Measurements from ENCODE around the gene PFDN2.

The PFDN2 gene

GRCh38 chr1:161139766-161140165, 21.9 kb upstream of the PFDN2 start:
- H3K27ac ChIP-seq (ENCODE audit: insufficient read depth, low read length, poor library complexity, severe bottlenecking): no peak overlapping the region
- H3K27me3 ChIP-seq (replicated peaks; ENCODE audit: control insufficient read depth, insufficient read depth, low read length, poor library complexity, severe bottlenecking): no peaks in the 10 kb centered on the region
- peak in 1 of 3 donors; percentile 21 for DNase-seq
- no peaks in the 10 kb centered on the region for H3K9me3 ChIP-seq (ENCODE audit: control insufficient read depth, low read length)
- no peaks in the 10 kb centered on the region for H3K4me1 ChIP-seq (ENCODE audit: control insufficient read depth, insufficient read depth, low read length, poor library complexity, severe bottlenecking)
- no peaks in the 10 kb centered on the region for H3K36me3 ChIP-seq (ENCODE audit: control insufficient read depth, insufficient read depth, low read length)
- no peak overlapping the region for H3K4me3 ChIP-seq (ENCODE audit: insufficient read depth, low read depth, low read length, poor library complexity, severe bottlenecking)

GRCh38 chr1:161138431-161138830, 20.6 kb upstream of the PFDN2 start:
- no peaks in the 10 kb centered on the region for H3K9me3 ChIP-seq (ENCODE audit: control insufficient read depth, low read length)
- no peaks in the 10 kb centered on the region for H3K36me3 ChIP-seq (ENCODE audit: control insufficient read depth, insufficient read depth, low read length)
- peaks cover 6% of the 10 kb centered on the region for H3K4me1 ChIP-seq (ENCODE audit: control insufficient read depth, insufficient read depth, low read length, poor library complexity, severe bottlenecking)
- no peaks in the 10 kb centered on the region for H3K27me3 ChIP-seq (replicated peaks; ENCODE audit: control insufficient read depth, insufficient read depth, low read length, poor library complexity, severe bottlenecking)
- H3K4me3 ChIP-seq (ENCODE audit: insufficient read depth, low read depth, low read length, poor library complexity, severe bottlenecking): no peak overlapping the region
- no peak for DNase-seq
- H3K27ac ChIP-seq (ENCODE audit: insufficient read depth, low read length, poor library complexity, severe bottlenecking): no peak overlapping the region

DNA sequence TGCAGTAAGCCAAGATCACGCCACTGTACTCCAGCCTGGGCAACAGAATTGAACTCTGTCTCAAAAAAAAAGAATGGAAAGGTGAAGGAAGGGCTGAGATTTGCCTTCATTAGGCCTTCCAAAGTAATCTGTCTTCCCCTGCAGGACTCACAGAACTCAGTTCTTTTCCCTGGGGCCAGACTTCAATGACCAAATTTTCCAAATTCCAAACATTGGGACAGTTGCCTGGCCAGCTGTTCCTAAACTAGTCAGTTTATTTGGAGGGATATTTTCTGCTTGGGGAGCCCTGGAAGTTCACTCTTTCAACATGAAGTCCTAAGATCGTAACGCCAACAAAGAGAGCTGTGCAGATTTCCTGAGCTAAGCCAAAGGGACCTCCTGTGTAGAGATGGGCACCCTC, 20.0 kb upstream of the PFDN2 start:
- H3K27ac ChIP-seq (ENCODE audit: insufficient read depth, low read length, poor library complexity, severe bottlenecking): no peak overlapping the region
- no peaks in the 10 kb centered on the region for H3K27me3 ChIP-seq (replicated peaks; ENCODE audit: control insufficient read depth, insufficient read depth, low read length, poor library complexity, severe bottlenecking)
- H3K4me1 ChIP-seq (ENCODE audit: control insufficient read depth, insufficient read depth, low read length, poor library complexity, severe bottlenecking): peaks cover 8% of the 10 kb centered on the region
- DNase-seq: no peak
- H3K4me3 ChIP-seq (ENCODE audit: insufficient read depth, low read depth, low read length, poor library complexity, severe bottlenecking): no peak overlapping the region
- no peaks in the 10 kb centered on the region for H3K36me3 ChIP-seq (ENCODE audit: control insufficient read depth, insufficient read depth, low read length)
- H3K9me3 ChIP-seq (ENCODE audit: control insufficient read depth, low read length): no peaks in the 10 kb centered on the region

DNA sequence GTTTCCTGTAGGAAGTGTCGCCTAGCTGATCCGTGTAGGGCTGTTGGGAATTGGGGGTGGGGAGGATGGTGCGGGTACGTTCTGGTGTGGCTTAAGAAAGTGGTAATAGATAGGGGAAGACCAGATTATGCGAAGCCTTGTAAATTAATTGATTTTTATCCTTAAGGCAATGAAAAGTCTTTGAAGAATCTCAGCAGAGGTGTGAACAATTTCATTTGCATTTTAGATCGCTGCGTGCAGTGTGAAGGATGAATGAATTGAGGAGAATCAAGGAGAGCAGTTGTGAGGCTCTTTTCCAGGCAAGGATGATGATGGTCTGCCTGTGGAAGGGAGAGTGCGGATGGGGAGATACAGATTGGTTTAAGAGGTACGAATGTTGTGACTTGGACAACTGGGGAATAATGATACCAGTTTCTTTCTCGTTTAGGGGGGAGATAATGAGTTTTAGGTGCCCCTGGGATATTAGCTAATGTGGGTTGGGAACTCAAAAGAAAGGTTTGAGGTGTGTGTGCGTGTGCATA, 15.4 kb upstream of the PFDN2 start:
- no peak for DNase-seq
- Histone ChIP-seq H3K27me3 (replicated peaks; ENCODE audit: control insufficient read depth, insufficient read depth, low read length, poor library complexity, severe bottlenecking) (no peaks in the 10 kb centered on the region), H3K36me3 (ENCODE audit: control insufficient read depth, insufficient read depth, low read length) (no peaks in the 10 kb centered on the region), H3K27ac (ENCODE audit: insufficient read depth, low read length, poor library complexity, severe bottlenecking) (peak overlapping the region; percentile 81), H3K4me1 (ENCODE audit: control insufficient read depth, insufficient read depth, low read length, poor library complexity, severe bottlenecking) (peaks cover 18% of the 10 kb centered on the region), H3K4me3 (ENCODE audit: insufficient read depth, low read depth, low read length, poor library complexity, severe bottlenecking) (peak overlapping the region; percentile 73), H3K9me3 (ENCODE audit: control insufficient read depth, low read length) (no peaks in the 10 kb centered on the region)

DNA sequence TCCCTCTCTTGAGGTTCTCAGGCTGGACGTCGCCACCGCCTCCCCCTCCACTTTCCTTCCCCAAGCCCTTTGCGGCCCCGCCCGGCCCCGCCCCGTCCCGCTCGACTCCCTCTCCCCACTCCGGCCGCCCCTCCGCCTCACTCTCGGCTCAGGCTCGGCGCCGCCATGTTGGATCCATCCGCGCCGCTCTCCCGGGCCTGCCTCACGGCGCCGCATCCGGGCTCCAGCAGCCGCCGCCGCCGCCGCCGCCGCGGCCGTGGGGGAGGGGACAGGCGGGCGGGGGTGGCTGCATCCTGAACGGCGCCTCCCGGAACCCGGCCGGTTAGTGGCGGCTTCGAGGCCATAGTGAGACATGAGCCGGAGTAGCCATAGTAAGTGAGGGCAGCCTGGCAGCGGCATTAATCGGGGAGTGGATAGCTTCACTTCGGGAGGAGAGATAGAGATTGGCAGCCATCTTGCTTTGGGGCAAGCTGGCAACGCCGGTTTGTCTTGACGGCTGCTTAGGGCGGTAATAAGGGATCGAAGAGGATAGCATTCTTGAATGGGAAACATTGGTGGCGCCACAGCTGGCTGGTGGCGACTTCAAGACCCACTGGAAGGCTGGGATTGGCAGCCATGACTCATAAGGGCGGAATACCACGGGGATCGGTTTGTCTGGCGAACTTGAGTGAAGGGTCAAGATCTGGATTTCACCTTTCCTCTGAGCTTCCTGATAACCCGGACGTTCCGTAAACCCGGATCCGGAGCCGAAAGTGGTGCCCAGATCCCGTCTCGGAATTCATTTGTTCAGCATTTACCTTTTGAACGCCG, 14.8 kb upstream of the PFDN2 start, which contains the start of gene DEDD:
Gene DEDD (minus strand): TSS at position 258 of the 810 bp plus-strand sequence. CDS start 8,205 bp downstream, outside the sequence.
- Histone ChIP-seq H3K4me1 (ENCODE audit: control insufficient read depth, insufficient read depth, low read length, poor library complexity, severe bottlenecking) (peaks cover 18% of the 10 kb centered on the region), H3K27ac (ENCODE audit: insufficient read depth, low read length, poor library complexity, severe bottlenecking) (peak within 1 kb of the TSS; percentile 81), H3K9me3 (ENCODE audit: control insufficient read depth, low read length) (no peaks in the 10 kb centered on the region), H3K4me3 (ENCODE audit: insufficient read depth, low read depth, low read length, poor library complexity, severe bottlenecking) (peak within 1 kb of the TSS; percentile 73), H3K36me3 (ENCODE audit: control insufficient read depth, insufficient read depth, low read length) (no peaks in the 10 kb centered on the region), H3K27me3 (replicated peaks; ENCODE audit: control insufficient read depth, insufficient read depth, low read length, poor library complexity, severe bottlenecking) (no peaks in the 10 kb centered on the region)
- peak; percentile 87 to 92 (median 90) for DNase-seq

GRCh38 chr1:161131523-161132409, 13.9 kb upstream of the PFDN2 start:
- H3K4me3 ChIP-seq (ENCODE audit: insufficient read depth, low read depth, low read length, poor library complexity, severe bottlenecking): peak overlapping the region; percentile 73
- peak in 1 of 3 donors; percentile 12 for DNase-seq
- H3K4me1 ChIP-seq (ENCODE audit: control insufficient read depth, insufficient read depth, low read length, poor library complexity, severe bottlenecking): peaks cover 18% of the 10 kb centered on the region

GRCh38 chr1:161130266-161130665, 12.4 kb upstream of the PFDN2 start:
- peaks cover 18% of the 10 kb centered on the region for H3K4me1 ChIP-seq (ENCODE audit: control insufficient read depth, insufficient read depth, low read length, poor library complexity, severe bottlenecking)
- H3K36me3 ChIP-seq (ENCODE audit: control insufficient read depth, insufficient read depth, low read length): peaks cover 10% of the 10 kb centered on the region
- no peak for DNase-seq
- H3K27ac ChIP-seq (ENCODE audit: insufficient read depth, low read length, poor library complexity, severe bottlenecking): no peak overlapping the region
- H3K9me3 ChIP-seq (ENCODE audit: control insufficient read depth, low read length): no peaks in the 10 kb centered on the region
- no peak overlapping the region for H3K4me3 ChIP-seq (ENCODE audit: insufficient read depth, low read depth, low read length, poor library complexity, severe bottlenecking)
- no peaks in the 10 kb centered on the region for H3K27me3 ChIP-seq (replicated peaks; ENCODE audit: control insufficient read depth, insufficient read depth, low read length, poor library complexity, severe bottlenecking)

More at GRCh38 chr1:161131523-161132409, 13.9 kb upstream of the PFDN2 start:
- no peaks in the 10 kb centered on the region for H3K9me3 ChIP-seq (ENCODE audit: control insufficient read depth, low read length)
- peak overlapping the region; percentile 81 for H3K27ac ChIP-seq (ENCODE audit: insufficient read depth, low read length, poor library complexity, severe bottlenecking)
- H3K36me3 ChIP-seq (ENCODE audit: control insufficient read depth, insufficient read depth, low read length): peaks cover 2% of the 10 kb centered on the region
- no peaks in the 10 kb centered on the region for H3K27me3 ChIP-seq (replicated peaks; ENCODE audit: control insufficient read depth, insufficient read depth, low read length, poor library complexity, severe bottlenecking)

GRCh38 chr1:161128591-161129420, 11.0 kb upstream of the PFDN2 start:
- H3K27ac ChIP-seq (ENCODE audit: insufficient read depth, low read length, poor library complexity, severe bottlenecking): no peak overlapping the region

DNA sequence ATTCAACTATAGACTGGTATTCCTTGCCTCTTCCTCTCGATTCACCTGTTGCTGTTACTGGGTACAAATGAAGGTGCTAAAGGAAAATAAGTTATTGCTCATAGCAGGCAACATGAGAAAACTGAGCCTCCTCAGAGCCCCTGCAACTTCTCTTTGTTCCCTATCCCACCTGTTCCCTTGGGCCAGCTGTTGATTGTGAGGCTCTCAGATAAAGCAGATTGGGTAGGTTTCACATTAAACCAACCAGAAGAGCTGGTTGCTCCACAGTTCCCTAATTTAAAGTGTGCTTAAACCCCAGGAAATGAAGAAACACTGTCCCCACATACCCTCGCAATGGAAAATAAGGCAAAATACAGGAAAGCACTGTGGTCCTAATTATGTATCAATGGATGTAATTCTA, 9.8 kb upstream of the PFDN2 start:
- H3K27ac ChIP-seq (ENCODE audit: insufficient read depth, low read length, poor library complexity, severe bottlenecking): no peak overlapping the region
- no peak overlapping the region for H3K4me3 ChIP-seq (ENCODE audit: insufficient read depth, low read depth, low read length, poor library complexity, severe bottlenecking)
- peaks cover 34% of the 10 kb centered on the region for H3K36me3 ChIP-seq (ENCODE audit: control insufficient read depth, insufficient read depth, low read length)
- no peaks in the 10 kb centered on the region for H3K9me3 ChIP-seq (ENCODE audit: control insufficient read depth, low read length)
- H3K27me3 ChIP-seq (replicated peaks; ENCODE audit: control insufficient read depth, insufficient read depth, low read length, poor library complexity, severe bottlenecking): no peaks in the 10 kb centered on the region
- DNase-seq: no peak
- H3K4me1 ChIP-seq (ENCODE audit: control insufficient read depth, insufficient read depth, low read length, poor library complexity, severe bottlenecking): peaks cover 9% of the 10 kb centered on the region

More at GRCh38 chr1:161128591-161129420, 11.0 kb upstream of the PFDN2 start:
- Histone ChIP-seq H3K27me3 (replicated peaks; ENCODE audit: control insufficient read depth, insufficient read depth, low read length, poor library complexity, severe bottlenecking) (no peaks in the 10 kb centered on the region), H3K4me3 (ENCODE audit: insufficient read depth, low read depth, low read length, poor library complexity, severe bottlenecking) (no peak overlapping the region), H3K36me3 (ENCODE audit: control insufficient read depth, insufficient read depth, low read length) (peaks cover 25% of the 10 kb centered on the region), H3K9me3 (ENCODE audit: control insufficient read depth, low read length) (no peaks in the 10 kb centered on the region), H3K4me1 (ENCODE audit: control insufficient read depth, insufficient read depth, low read length, poor library complexity, severe bottlenecking) (peaks cover 15% of the 10 kb centered on the region)
- no peak for DNase-seq

All from effector memory CD4-positive, alpha-beta T cell (primary cell).